Nucleus accumbens (tissue), 56 donors: Measurements from ENCODE around the gene CDC42SE2.

Source experiments
- DNase-seq, 56 donors: peaks; one replicate each; lab custom pipeline; 2025; lab: John Stamatoyannopoulos, UW

CDC42SE2 gene

GRCh38 chr5:131413605-131414559 lies 150.0 kb downstream of the CDC42SE2 start:
- DNase-seq: no peak

DNA sequence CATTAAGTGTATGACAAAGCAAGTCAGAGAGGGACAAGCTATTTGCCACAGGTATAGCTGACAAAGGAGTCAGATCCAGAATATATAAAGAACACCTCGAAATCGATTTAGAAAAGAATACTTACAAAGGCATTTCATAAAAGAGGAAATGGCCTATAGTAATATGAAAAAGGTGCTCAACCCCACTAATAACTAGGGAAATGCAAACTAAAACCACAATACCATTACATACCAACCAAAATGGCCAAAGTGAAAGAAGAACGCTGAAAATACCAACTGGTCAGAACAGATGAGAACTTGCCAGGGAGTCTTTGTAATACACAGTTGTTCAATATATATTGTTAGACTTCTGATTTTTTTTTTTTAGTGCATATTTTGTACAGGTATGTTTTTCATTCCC lies 152.9 kb downstream of the CDC42SE2 start:
- DNase-seq: no peak

GRCh38 chr5:131417240-131417869 lies 153.5 kb downstream of the CDC42SE2 start:
- DNase-seq: peak in 49 of 56 donors; percentile 4 to 89 (median 47)

GRCh38 chr5:131418846-131419245 lies 155.0 kb downstream of the CDC42SE2 start:
- no peak for DNase-seq

DNA sequence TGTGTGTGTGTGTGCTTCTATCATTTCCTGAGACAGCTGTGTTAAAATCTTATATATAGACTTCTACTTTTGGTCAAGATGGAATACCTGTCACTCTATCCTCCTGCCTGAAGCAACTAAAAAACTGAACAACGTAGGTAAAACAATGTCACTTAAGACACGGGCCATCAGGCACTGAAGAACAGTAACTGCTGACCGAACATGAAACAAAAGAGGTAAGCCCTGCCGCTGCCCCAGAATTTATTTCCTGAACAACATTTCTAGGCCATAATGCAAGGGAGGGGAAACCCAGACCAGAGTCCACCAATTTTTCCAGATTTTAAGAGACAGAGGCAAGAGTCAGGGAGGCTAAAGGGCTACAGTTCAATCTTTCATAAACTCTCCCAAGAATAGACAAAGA lies 156.0 kb downstream of the CDC42SE2 start:
- DNase-seq: no peak

- DNase-seq: no peak
Measured at GRCh38 chr5:131423056-131423455, 159.2 kb downstream of the CDC42SE2 start.

DNA sequence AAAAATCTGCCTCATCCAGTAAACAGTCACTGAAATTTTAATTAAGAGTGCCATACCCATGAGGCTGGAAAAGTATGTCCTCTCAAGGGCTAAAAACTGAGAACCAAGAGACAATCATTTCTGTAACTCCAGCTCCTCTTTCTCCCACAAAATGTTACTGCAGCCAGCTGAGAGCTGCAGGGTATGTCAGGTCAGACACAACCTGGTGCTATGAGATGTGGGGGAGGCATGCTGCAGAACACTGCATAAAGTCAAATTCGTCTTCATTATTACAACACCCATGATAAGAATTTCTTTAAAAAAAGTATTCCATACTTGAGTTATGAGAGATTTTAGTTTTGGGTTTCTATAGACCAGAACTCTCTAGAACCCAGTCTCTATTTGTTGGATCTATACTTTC lies 162.2 kb downstream of the CDC42SE2 start:
- DNase-seq: peak in 6 of 56 donors; percentile 2 to 29 (median 20)

GRCh38 chr5:131430794-131431193 lies 166.9 kb downstream of the CDC42SE2 start:
- DNase-seq: no peak

GRCh38 chr5:131431794-131432193 lies 167.9 kb downstream of the CDC42SE2 start:
- no peak for DNase-seq

DNA sequence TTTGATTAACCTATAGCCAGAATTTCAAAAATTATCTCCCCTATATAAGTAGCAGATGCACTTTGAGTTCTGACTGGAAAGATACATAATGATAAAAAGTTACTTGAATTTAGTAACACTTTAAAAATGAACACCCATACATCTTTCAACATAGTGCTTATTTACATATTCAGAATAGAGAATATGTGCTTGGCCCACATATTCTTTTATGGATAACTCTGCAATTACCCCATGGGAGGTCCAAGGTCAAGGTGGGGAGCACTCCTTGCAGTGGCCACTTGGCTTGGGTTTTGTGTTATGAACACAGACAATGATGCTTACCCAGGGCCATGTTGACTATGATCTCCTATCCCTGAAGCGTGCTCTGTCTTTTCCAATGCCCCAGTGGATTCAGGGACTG lies 169.3 kb downstream of the CDC42SE2 start:
- DNase-seq: no peak

GRCh38 chr5:131436081-131436480 lies 172.2 kb downstream of the CDC42SE2 start:
- DNase-seq: peak in 1 of 56 donors; percentile 2

DNA sequence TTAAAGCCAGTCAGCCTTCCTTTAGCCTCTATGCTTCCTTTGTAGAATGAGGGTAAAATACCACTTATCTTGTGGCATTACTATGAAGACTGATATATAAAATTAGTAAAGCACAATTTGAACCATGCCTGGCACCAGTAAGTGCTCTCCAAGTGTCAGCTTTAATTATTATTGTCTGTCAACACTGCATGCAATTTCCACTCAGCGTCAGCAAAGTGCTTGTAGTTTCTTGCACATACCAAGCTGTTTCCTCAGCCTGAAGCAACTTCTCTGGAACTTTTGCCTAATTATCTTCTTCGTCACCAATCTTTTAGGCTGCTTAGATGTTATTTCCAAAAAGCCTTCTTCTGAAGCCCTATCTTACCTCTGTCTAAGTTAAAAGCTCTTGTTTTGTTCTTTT lies 177.3 kb downstream of the CDC42SE2 start:
- DNase-seq: no peak
